ENCODE data around the gene ABCD4. TPM values are rescaled to one million over a fixed set of nuclear protein-coding genes. Genes with fewer than 3 reads are reported as not detected.

Gene ABCD4
- total and polyA plus RNA-seq, 2 of the 4 experiments (the other 2 are of a cell fraction): 12.2 to 20.4 TPM

GRCh38 chr14:74263921-74264320 is 38.8 kb downstream of the ABCD4 start:
- H3K18ac ChIP-seq (ENCODE audit: low read depth, low read length): no peak overlapping the region
- no peak overlapping the region for H2BK120ac ChIP-seq (ENCODE audit: low read depth, low read length)
- no peak overlapping the region for H3K9ac ChIP-seq (ENCODE audit: low read depth, low read length)
- no peaks in the 10 kb centered on the region for H3K36me3 ChIP-seq (ENCODE audit: control insufficient read depth, insufficient read depth, low read length)
- no peak overlapping the region for H2AK5ac ChIP-seq (ENCODE audit: low read depth, low read length)
- H3K23ac ChIP-seq (ENCODE audit: low read depth, low read length): no peak overlapping the region
- ChIA-PET CTCF (interaction anchor here (0.7 kb wide), 1 partner anchor 11 kb away, joined by 4 read pairs; no protein-coding TSS in a partner anchor), POLR2A (ENCODE audit: unreplicated experiment) (no interaction called here)
- H3K9me1 ChIP-seq (ENCODE audit: insufficient read depth, low read length): peaks cover 6% of the 10 kb centered on the region; the same call in 1 of the 2 replicates
- H4K20me1 ChIP-seq (ENCODE audit: insufficient read depth, low read length): no peaks in the 10 kb centered on the region
- peaks cover 34% of the 10 kb centered on the region for H3K27me3 ChIP-seq (ENCODE audit: control insufficient read depth, insufficient read depth, low read length)
- H4K91ac ChIP-seq (ENCODE audit: insufficient read depth, low read depth, low read length): no peak overlapping the region
- H3K56ac ChIP-seq (ENCODE audit: extremely low read depth, insufficient read depth, low read length): no peak overlapping the region
- intact Hi-C loops (cut with micrococcal nuclease) (no loop called here), dilution Hi-C loops (cut with HindIII; ENCODE audit: low sequenced_read_pairs, unreplicated experiment) (no loop called here), in situ Hi-C loops (cut with MboI; ENCODE audit: low sequenced_read_pairs) (no loop called here)
- WGBS, 2 experiments (ENCODE audit: extremely low coverage in 2 of 2, insufficient read length in 1 of 2): no CpG with 5 or more reads among the region's 5 CpGs
- H2BK15ac ChIP-seq (ENCODE audit: low read depth, low read length): no peak overlapping the region
- no peak overlapping the region for H3K4ac ChIP-seq (ENCODE audit: low read depth, low read length)
- TF ChIP-seq POLR2A (IDR thresholded peaks at IDR 0.05; ENCODE audit: low read depth, low read length) (no peak), CEBPB (IDR thresholded peaks at IDR 0.05; ENCODE audit: low read depth, low read length) (no peak), FOS (IDR thresholded peaks at IDR 0.05; ENCODE audit: low read depth, low read length) (no peak), NFE2L2 (IDR thresholded peaks at IDR 0.05; ENCODE audit: low read depth, low read length) (no peak), MXI1 (IDR thresholded peaks at IDR 0.05; ENCODE audit: borderline replicate concordance, low read depth, low read length) (no peak), RCOR1 (IDR thresholded peaks at IDR 0.05; ENCODE audit: insufficient replicate concordance, low read length) (no peak), MAZ (IDR thresholded peaks at IDR 0.05; ENCODE audit: borderline replicate concordance, low read depth, low read length) (no peak)
- H4K8ac ChIP-seq (ENCODE audit: low read depth in 2 of 2, low read length in 2 of 2): no peak overlapping the region
- BruUV-seq (replicated peaks): no TSS peak
- H2BK20ac ChIP-seq (ENCODE audit: low read depth, low read length): no peak overlapping the region
- no peaks in the 10 kb centered on the region for H3K79me1 ChIP-seq (ENCODE audit: low read depth in 1 of 2, low read length in 2 of 2)
- H4K5ac ChIP-seq (ENCODE audit: low read depth, low read length): no peak overlapping the region
- ATAC-seq (ENCODE audit: low read depth) (no peak), DNase-seq (no peak)
- no peak overlapping the region for H2AK9ac ChIP-seq (replicated peaks; ENCODE audit: low read depth, low read length, poor library complexity)
- no peak overlapping the region for H3K4me2 ChIP-seq (ENCODE audit: low read depth, low read length)
- no peak overlapping the region for H3K4me3 ChIP-seq (ENCODE audit: insufficient read depth, low read depth, low read length)
- H3K14ac ChIP-seq (replicated peaks; ENCODE audit: low read depth, low read length): no peak overlapping the region
- peak overlapping the region; percentile 14 for H2AFZ ChIP-seq (replicated peaks; ENCODE audit: low read length, poor library complexity)
- H2BK5ac ChIP-seq (ENCODE audit: low read depth, low read length, poor library complexity, severe bottlenecking): no peak overlapping the region
- H3K9me3 ChIP-seq (ENCODE audit: control insufficient read depth, insufficient read depth, low read length): no peaks in the 10 kb centered on the region
- no peaks in the 10 kb centered on the region for H3K4me1 ChIP-seq (ENCODE audit: control insufficient read depth, insufficient read depth, low read length)
- H3K27ac ChIP-seq (ENCODE audit: insufficient read depth, low read length): no peak overlapping the region

Data from IMR-90 (cell line).